OCI-LY1 (cell line): ENCODE data around the gene ROBO1.

Source experiments
- H2AFZ ChIP-seq: fragments of 200-600 bp; sonication (generic), shearing (Covaris generic); 2 replicates; pipeline ENCODE4 v1.6.0; 2014; ENCODE audit warnings: antibody characterized with exemption, mild to moderate bottlenecking, low read length
- H3F3A ChIP-seq: fragments of 200-600 bp; sonication (generic), shearing (Covaris generic); 2 replicates; pipeline ENCODE4 v1.6.0; 2014; ENCODE audit warnings: mild to moderate bottlenecking, antibody characterized with exemption, low read length, moderate library complexity; ENCODE audit not compliant: insufficient read depth
- H3K27ac ChIP-seq: fragments of 200-600 bp; sonication (generic); 2 replicates; pipeline ENCODE4 v1.5.1; 2014; ENCODE audit warnings: low read length, mixed run types, mild to moderate bottlenecking, low read depth; ENCODE audit not compliant: poor library complexity, severe bottlenecking
- H3K27me3 ChIP-seq: fragments of 200-600 bp; sonication (generic); 2 replicates; pipeline ENCODE4 v1.6.0; 2014; ENCODE audit warnings: antibody characterized with exemption, mild to moderate bottlenecking, low read length, moderate library complexity; ENCODE audit not compliant: insufficient read depth
- H3K36me3 ChIP-seq: fragments of 200-600 bp; sonication (generic); 2 replicates; pipeline ENCODE4 v1.6.1; 2014; ENCODE audit warnings: mild to moderate bottlenecking, antibody characterized with exemption, low read length, moderate library complexity, mixed read lengths; ENCODE audit not compliant: insufficient read depth
- H3K4me1 ChIP-seq: fragments of 200-600 bp; sonication (generic); 2 replicates; pipeline ENCODE4 v1.5.1; 2014; ENCODE audit warnings: mild to moderate bottlenecking, low read length, moderate library complexity; ENCODE audit not compliant: insufficient read depth, severe bottlenecking
- H3K4me2 ChIP-seq: fragments of 200-600 bp; sonication (generic), shearing (Covaris generic); 2 replicates; pipeline ENCODE4 v1.6.1; 2014; ENCODE audit warnings: low read length
- H3K4me3 ChIP-seq: fragments of 200-600 bp; sonication (generic); 2 replicates; pipeline ENCODE4 v1.5.1; 2014; ENCODE audit warnings: low read length, low read depth, mild to moderate bottlenecking, mixed read lengths; ENCODE audit not compliant: poor library complexity, severe bottlenecking
- H3K79me2 ChIP-seq: fragments of 200-600 bp; shearing (Covaris generic); 2 replicates; pipeline ENCODE4 v1.6.1; 2016; ENCODE audit warnings: mixed run types, low read length, mixed read lengths; ENCODE audit not compliant: insufficient read depth
- H3K9ac ChIP-seq: fragments of 200-600 bp; sonication (generic), shearing (Covaris generic); 2 replicates; pipeline ENCODE4 v1.6.1; 2014; ENCODE audit warnings: mild to moderate bottlenecking, low read length, mixed read lengths
- H3K9me2 ChIP-seq: fragments of 200-600 bp; sonication (generic), shearing (Covaris generic); 2 replicates; pipeline ENCODE4 v1.6.1; 2014; ENCODE audit warnings: low read depth, mild to moderate bottlenecking, low read length, mixed read lengths
- H3K9me3 ChIP-seq: fragments of 200-600 bp; shearing (Covaris generic); 2 replicates; pipeline ENCODE4 v1.6.1; 2014; ENCODE audit warnings: low read length, mixed read lengths
- H4K20me1 ChIP-seq: fragments of 200-600 bp; sonication (generic), shearing (Covaris generic); 2 replicates; pipeline ENCODE4 v1.6.0; 2016; ENCODE audit warnings: mild to moderate bottlenecking, low read length; ENCODE audit not compliant: insufficient read depth
- CTCF ChIP-seq: fragments of 200-600 bp; sonication (generic), shearing (Covaris generic); IDR thresholded peaks from 2 replicates; pipeline ENCODE4 v1.5.1; 2017; ENCODE audit warnings: mild to moderate bottlenecking, antibody characterized with exemption, low read length, moderate library complexity, mixed read lengths
- EZH2 ChIP-seq: fragments of 200-600 bp; sonication (generic), shearing (Covaris generic); IDR thresholded peaks from 2 replicates; pipeline ENCODE4 v1.8.0; 2017; ENCODE audit warnings: borderline replicate concordance, mixed run types, mild to moderate bottlenecking, antibody characterized with exemption, low read length, moderate library complexity, mixed read lengths

The ROBO1 gene

GRCh38 chr3:79204351-79204750 lies 563.4 kb downstream of the ROBO1 start:
- no peaks in the 10 kb centered on the region for H3K79me2 ChIP-seq
- no peak overlapping the region for H3K9ac ChIP-seq
- no peaks in the 10 kb centered on the region for H3K9me2 ChIP-seq
- H3K36me3 ChIP-seq: no peaks in the 10 kb centered on the region
- no peak overlapping the region for H3K27ac ChIP-seq
- H3K4me2 ChIP-seq: no peak overlapping the region
- TF ChIP-seq EZH2 (no peak), CTCF (no peak)
- no peak overlapping the region for H3K4me3 ChIP-seq
- no peaks in the 10 kb centered on the region for H3F3A ChIP-seq
- no peaks in the 10 kb centered on the region for H3K27me3 ChIP-seq
- H3K9me3 ChIP-seq: no peaks in the 10 kb centered on the region
- H2AFZ ChIP-seq: no peak overlapping the region
- H3K4me1 ChIP-seq: no peaks in the 10 kb centered on the region
- H4K20me1 ChIP-seq: no peaks in the 10 kb centered on the region

GRCh38 chr3:79203144-79203519 lies 564.7 kb downstream of the ROBO1 start:
- Histone ChIP-seq H3K79me2 (no peaks in the 10 kb centered on the region), H3K4me2 (no peak overlapping the region)

GRCh38 chr3:79202471-79203143 lies 565.2 kb downstream of the ROBO1 start:
- H2AFZ ChIP-seq: no peak overlapping the region

More at GRCh38 chr3:79203144-79203519, 564.7 kb downstream of the ROBO1 start:
- Histone ChIP-seq H3K9me2 (no peaks in the 10 kb centered on the region), H4K20me1 (no peaks in the 10 kb centered on the region), H3K36me3 (no peaks in the 10 kb centered on the region), H3K9me3 (no peaks in the 10 kb centered on the region), H3K4me1 (no peaks in the 10 kb centered on the region), H3K4me3 (no peak overlapping the region), H3K9ac (no peak overlapping the region), H3K27ac (no peak overlapping the region), H2AFZ (no peak overlapping the region), H3F3A (no peaks in the 10 kb centered on the region), H3K27me3 (no peaks in the 10 kb centered on the region)
- no peak for TF ChIP-seq CTCF
- no peak for TF ChIP-seq EZH2

More at GRCh38 chr3:79202471-79203143, 565.2 kb downstream of the ROBO1 start:
- Histone ChIP-seq H3K27me3 (no peaks in the 10 kb centered on the region), H3K4me1 (no peaks in the 10 kb centered on the region), H3K27ac (no peak overlapping the region), H3K9me3 (no peaks in the 10 kb centered on the region), H3K9me2 (no peaks in the 10 kb centered on the region), H3K4me2 (no peak overlapping the region), H3F3A (no peaks in the 10 kb centered on the region), H4K20me1 (no peaks in the 10 kb centered on the region), H3K4me3 (no peak overlapping the region), H3K36me3 (no peaks in the 10 kb centered on the region), H3K9ac (no peak overlapping the region), H3K79me2 (no peaks in the 10 kb centered on the region)
- TF ChIP-seq EZH2 (no peak), CTCF (no peak)
